Measurements from ENCODE around the gene VAC14.

VAC14 gene

GRCh38 chr16:70740914-70741782, 59.8 kb downstream of the VAC14 start:
- peak; percentile 12 for DNase-seq

DNA sequence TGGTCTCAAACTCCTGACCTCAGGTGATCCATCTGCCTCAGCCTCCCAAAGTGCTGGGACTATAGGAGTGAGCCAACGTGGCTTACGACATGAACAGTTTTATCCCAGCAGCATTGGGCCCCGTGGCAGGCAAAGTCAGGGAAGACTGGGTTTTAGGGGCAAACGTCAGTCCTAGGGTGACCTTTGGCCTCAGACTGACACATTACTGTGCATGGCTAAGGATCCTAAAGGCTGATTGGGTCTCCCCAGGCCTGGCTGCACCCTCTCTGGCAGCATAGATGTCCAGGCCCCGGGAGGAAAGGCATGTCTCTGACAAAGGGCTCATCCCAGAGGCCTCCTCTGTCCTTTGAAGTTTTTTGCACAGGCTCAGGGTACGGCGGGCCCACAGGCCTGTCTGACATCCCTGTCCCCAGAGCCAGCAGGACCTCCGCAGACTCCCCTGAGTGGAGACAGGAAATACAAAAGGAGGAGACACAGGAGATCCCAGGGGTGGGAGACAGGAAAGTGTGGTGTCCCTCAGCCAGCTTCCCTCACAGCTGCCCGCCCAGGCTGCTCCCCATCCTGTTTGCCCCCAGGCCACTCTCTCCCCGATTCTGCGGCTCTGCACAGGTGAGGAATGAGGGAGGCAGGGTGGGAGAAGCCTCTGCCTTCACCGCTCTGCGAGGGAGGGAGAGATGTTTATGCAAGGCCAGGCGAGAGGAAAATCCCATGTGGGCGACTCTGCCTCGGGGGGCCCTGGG, 60.6 kb downstream of the VAC14 start:
- no peak for DNase-seq

DNA sequence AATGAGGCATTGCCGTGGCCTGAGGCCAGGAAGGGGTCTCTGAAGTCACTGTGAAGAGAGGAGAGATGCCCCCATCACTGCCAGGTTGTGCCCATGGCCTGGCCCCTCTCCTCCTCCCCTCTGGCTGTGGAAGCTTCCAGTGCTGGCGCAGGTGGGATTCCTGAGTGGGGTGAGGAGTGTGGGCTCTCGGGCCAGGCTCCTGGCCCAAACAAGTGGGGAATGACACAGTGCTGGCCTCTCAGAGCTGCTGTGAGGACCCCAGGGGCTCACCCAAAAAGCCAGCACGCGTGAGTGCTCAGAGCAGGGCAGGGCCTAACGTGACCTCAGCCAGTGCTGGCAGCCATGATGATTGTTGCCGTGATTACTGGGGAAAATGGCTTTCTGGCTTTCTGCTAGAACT, 61.6 kb downstream of the VAC14 start:
- DNase-seq: no peak

DNA sequence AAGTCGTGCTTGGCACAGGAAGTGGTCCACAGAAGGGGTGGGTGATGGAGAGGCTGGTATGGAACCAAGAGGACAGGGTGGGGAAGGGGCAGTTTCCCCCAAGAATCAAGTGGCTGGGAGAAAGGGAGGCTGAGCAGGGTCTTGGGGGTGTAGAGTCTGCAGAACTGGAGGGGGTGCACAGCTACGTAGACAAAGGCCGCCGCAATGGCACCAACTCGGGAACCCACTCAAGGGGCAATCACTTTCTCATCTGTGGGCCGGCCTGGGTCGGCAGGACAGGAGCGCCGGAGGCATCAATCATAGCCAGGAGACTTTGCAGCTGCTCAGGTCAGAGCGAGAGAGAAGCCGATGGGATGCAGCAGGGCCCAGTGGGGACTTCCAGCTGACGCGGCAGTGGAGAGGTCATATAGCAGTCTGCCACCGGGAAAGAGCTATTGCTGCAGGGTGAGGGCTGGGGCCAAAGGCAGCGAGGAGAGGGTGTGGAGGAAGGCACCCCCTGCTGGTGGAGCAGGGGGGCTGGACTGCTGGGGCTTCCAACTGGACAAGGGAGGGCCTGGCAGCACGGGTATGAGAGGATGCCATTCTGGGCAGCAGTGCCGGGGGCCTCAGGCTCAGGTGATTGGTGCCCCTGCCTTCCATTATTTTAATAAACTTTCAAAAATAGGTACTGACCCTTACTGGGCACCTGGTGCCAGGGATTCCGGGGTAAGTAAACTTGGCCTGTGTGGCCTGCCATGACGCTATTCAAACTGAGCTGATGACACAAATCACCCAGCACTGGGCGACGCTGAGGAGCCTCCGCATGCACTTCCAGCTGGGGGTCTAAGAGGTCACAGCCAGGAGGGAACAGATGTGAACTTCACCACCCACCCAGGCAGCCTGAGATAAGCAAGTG, 62.6 kb downstream of the VAC14 start:
- peak; percentile 18 for DNase-seq

GRCh38 chr16:70737377-70738082, 63.4 kb downstream of the VAC14 start:
- peak; percentile 8 for DNase-seq

DNA sequence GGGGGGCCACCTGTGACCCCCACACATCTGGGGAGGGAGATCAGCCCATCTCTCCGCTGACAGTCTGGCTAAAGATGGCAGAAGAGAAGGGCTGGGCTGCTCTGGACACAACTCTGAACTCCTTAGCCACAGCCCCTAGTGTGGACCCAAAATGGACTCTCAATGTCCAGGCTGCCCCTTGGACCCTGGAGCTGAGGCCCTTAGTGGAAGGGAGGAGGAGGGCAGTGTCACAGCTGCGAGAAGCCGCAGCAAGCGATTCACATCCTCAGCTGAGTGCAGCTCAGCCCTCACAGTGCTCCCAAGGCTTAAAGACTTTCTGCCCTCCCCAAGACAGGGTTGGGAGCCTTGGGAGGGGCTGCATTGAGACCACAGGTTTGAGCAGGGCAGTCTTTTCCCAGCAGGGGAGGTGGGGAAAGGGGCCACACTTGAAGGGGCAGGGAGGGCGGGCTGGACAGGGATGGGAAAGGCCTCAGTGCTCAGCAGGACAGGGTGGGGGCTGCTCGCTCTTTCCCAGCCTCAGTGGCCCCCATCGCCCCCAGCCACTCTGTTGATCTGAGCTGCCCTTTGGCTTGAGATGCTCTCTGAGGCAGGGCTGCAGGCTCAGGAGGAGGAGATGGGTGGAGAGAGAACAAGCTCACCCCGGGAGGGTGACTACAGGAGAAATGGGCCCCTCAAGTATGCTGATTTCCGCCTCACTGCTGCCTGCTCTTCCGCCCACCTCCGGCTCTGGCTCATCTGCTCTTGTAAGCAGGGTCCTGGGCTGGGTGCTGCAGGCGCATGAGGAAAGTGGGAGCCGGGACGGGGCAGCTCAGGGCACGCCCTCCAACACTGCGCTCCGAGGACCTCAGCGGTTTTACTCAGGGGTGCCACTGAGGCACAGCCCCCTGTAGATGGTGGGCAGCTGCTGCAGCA, 64.2 kb downstream of the VAC14 start:
- DNase-seq: no peak

GRCh38 chr16:70735141-70735979, 65.6 kb downstream of the VAC14 start:
- no peak for DNase-seq

GRCh38 chr16:70734522-70735095, 66.3 kb downstream of the VAC14 start:
- no peak for DNase-seq

DNA sequence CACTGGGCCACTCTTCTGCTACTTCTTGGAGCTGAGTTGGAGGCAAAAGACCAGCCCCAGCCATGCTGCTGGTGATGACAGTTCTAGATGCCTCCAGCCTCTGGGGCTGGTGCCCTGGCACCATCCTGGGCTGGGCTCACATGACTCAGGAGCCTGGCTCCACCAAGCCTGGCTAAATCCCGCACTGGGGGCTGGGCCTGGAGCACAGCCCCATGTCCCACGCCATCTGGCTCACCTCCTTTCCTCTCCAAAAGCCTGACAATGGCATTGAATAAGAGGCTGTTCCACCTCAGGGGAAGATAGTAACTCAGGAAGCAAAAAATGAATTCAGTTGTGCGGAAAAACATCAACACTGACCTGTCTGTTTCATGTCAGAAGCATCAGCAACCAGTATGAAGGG, 70.0 kb downstream of the VAC14 start:
- no peak for DNase-seq

GRCh38 chr16:70730031-70730430, 70.9 kb downstream of the VAC14 start:
- DNase-seq: no peak

DNA sequence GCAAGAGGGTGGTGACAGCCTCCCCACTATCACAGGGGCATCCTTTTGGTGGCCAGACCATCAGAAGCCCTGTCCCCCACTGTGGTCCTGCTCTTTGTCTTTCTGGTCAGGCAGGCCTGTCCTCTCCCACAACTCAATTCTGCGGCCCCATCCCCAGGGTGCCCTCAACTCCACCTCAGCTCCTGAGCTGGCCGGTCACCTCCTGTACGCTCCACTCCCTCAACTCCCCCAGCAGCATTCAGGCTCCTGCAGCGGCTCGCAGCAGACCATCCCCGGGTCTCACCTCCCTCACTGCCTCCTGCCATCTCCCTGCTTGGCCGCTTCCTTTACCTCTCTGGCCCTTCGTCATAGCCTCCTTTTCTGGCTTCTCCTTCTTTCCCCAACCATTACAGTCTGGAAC, 71.7 kb downstream of the VAC14 start:
- DNase-seq: no peak

DNA sequence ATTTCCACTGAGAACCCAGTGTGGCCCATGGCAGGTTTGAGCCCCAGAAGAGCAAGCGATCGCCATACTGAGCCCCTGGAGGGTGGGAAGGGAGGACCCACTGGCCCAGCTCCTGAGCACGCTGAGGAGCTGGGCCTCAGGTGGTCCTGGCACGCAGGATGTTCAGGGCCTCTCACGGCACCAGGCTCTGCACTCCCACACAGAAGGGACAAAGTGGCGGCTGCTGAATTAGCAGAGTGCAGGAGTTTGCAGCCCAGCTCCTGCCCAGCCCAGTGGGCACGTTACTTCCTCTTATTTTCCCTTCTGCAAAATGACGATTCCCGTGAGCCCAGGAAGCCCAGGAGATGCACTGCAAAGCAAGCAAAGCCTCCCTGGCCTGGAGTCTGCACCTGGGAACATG, 72.8 kb downstream of the VAC14 start:
- DNase-seq: peak; percentile 9

DNA sequence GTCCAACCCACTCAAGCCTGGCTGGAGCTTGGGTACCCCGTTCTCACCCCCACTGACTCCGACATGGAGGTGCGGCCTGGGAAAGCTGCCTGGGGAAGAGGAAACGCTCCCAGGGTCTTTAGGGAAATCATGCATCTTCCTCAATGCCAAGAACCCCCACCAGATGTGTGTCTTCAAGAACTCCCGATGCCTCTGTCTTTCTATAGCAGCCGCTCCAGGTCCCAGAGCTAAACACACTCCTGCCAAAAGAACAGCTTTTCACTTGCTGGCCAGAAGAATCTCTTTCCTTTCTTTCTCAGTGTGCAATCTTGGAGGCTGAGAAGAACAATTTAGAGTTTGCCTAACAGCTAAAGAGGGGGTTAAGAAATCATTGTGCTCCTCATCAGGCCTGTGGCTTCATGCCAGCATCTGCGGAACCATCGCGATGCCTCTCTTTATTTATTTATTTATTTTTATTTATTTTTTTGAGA, 74.0 kb downstream of the VAC14 start:
- DNase-seq: no peak

DNA sequence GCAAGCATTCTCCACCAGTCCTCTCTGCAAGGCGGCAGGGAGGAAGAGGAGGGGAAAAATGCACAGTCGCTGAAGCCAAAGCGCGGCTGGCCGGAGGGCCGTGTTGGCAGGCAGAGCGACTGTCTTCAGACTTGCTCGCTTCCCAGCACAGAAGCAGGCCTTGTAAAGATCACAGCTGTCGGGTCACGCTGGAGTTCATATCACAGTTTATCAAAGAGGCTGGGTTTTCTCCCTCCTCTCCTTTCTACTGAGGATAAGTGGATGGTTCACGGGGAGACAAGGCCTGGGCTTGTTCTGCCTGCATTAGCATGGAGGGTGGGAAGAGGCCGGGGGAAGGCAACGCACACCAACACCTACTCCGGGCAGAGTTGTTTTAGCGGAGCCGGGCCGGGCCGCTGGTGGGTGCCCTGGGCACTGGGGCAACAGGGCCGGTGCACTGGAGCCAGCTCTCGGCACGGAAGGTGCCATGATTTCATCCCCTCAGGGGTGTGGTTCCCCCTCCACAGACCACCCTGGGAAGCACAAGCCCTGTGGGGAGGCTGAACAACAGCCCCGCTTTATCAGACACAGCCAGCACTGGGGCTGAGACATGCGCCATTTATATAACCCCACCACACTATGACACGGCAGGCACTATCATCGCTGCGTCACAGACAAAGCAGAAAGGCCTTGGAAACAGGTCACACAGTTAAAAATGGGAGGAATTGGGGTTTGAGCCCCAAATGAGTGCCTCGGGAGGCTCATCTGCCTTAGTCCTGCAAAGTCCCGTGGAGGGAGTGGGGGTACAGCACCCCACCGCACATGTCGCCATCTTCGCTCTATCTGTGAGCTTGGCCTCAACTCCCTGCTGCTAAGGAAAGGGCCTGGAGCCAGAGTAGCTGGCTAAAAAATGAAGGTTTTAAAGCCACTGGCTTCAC, 74.8 kb downstream of the VAC14 start:
- no peak for DNase-seq

DNA sequence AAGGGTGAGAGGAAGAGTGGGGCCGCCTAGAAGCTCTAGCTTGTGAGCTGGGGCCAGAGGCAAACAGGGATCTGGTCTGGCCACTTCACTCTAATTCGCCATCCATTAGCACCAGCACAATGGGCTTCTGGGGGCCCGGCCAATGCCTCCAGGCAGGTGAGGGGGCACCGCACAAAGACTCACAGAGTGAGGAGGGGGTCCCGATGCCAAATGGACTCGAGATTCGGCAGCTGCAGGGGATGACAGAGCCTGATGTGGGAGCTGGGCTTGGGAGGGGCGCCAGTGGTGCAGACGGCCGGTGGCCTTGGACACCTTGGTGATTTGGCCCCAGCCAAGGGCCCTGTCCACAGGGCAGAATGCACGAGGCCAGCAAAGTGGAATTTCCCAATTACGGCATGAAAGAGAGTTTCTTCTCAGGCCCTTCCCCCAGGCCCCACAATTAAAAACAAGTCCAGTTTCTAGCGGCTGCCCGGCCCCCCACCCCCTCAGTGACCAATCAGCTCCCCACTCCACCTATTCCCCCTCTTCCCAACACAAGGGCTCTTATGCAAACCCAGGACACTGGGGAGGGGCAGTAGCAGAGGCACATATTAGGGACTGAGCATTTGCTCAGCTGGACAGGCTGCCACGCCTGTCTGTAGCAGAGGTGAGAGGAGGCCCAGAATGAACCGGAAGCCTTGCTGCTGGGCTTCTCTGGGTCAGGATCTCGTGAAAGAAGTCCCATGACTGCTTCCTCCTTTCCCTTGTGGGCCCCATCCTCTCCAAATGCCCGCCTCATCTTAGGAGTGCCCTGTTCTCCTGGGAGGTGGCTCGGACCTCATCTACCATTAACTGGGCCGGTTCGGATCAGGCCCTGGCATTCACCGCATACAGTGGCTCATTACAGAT, 75.7 kb downstream of the VAC14 start:
- no peak for DNase-seq

DNA sequence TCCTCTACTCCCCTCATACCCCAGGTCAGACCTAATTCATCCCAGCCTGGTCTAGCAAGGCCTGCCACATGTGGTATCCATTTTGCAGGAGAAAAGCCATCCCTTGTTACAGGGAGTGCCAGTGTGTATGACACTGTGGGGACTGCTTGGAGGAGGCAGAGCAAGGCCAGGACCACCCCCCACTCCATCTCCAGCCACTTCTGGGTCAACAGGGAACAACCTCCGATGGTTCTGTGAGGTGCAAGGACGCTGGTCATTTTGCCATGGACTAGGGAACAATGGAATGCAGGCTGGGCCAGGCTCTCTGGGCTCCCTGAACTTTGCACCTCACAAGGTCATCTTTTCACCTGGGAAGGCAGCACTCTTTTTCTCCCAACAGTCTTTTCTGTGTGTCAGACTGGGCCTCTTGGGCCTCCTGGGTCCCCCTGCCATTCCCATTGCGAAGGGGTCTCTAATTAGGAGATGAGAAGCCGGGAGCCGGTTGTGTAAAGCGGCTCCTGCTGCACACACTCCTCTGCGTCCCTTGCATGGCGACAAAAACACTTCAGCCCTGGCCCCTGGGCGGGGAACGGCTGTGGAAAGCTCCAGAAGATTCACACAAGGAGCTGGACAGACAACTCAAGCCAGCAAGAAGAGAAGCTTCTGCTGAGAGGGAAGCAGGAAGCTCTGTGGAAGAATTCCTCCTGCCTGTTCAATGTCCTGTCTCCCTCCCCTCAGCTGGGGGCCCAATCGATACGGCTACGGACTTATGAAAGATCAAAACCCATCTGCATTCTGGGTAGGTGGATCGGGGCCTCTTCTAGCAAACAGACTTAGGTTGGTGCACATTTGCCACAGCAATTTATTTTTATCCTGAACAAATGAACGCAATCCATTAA, 76.6 kb downstream of the VAC14 start:
- DNase-seq: no peak

- DNase-seq: no peak
These were observed 77.2 kb downstream of the VAC14 start for GRCh38 chr16:70723740-70724145.

All from inflammatory macrophage treated with lipopolysaccharide for 4 hours (primary cell).